NCI-H774 (cell line): Measurements from ENCODE around the gene MKNK1.
A peak's percentile ranks its signal among the peaks of the same experiment; 100 is the strongest.

Experiments used
- DNase-seq: peaks from one replicate; lab custom pipeline; 2025; lab: John Stamatoyannopoulos, UW

The MKNK1 gene

GRCh38 chr1:46539972-46540371 lies 64.1 kb downstream of the MKNK1 start:
- no peak for DNase-seq

GRCh38 chr1:46538147-46538546 lies 65.9 kb downstream of the MKNK1 start:
- no peak for DNase-seq

- DNase-seq: no peak
These were observed 66.4 kb downstream of the MKNK1 start for GRCh38 chr1:46537651-46538050.

GRCh38 chr1:46536527-46536926 lies 67.5 kb downstream of the MKNK1 start:
- no peak for DNase-seq

- no peak for DNase-seq
These were observed 69.0 kb downstream of the MKNK1 start for GRCh38 chr1:46535063-46535462.

- no peak for DNase-seq
These were observed 70.7 kb downstream of the MKNK1 start for GRCh38 chr1:46533179-46533864.

GRCh38 chr1:46532498-46533178 lies 71.4 kb downstream of the MKNK1 start:
- DNase-seq: peak; percentile 40

- DNase-seq: no peak
These were observed 72.0 kb downstream of the MKNK1 start for GRCh38 chr1:46532095-46532494.

GRCh38 chr1:46530791-46531409 lies 73.2 kb downstream of the MKNK1 start:
- no peak for DNase-seq

- no peak for DNase-seq
These were observed 73.8 kb downstream of the MKNK1 start for GRCh38 chr1:46530311-46530710.

- no peak for DNase-seq
These were observed 74.9 kb downstream of the MKNK1 start for GRCh38 chr1:46529031-46529630.

- DNase-seq: no peak
These were observed 75.6 kb downstream of the MKNK1 start for GRCh38 chr1:46528297-46528955.

GRCh38 chr1:46527474-46528296 lies 76.4 kb downstream of the MKNK1 start:
- DNase-seq: peak; percentile 74

- no peak for DNase-seq
These were observed 77.3 kb downstream of the MKNK1 start for GRCh38 chr1:46526691-46527291.

- no peak for DNase-seq
These were observed 77.9 kb downstream of the MKNK1 start for GRCh38 chr1:46526013-46526690.

- DNase-seq: no peak
These were observed 78.7 kb downstream of the MKNK1 start for GRCh38 chr1:46525253-46525983.

- DNase-seq: no peak
These were observed 79.2 kb downstream of the MKNK1 start for GRCh38 chr1:46524843-46525242.

- DNase-seq: no peak
These were observed 80.3 kb downstream of the MKNK1 start for GRCh38 chr1:46523496-46524353.

- no peak for DNase-seq
These were observed 81.1 kb downstream of the MKNK1 start for GRCh38 chr1:46522969-46523320.
